Measurements from ENCODE around the gene EDNRA.
"Not testable (repeated sequence)": the region's sequence is repeated elsewhere in the genome, so short reads cannot be mapped to it uniquely, and the experiment has no call there.

EDNRA gene

GRCh38 chr4:147480891-147481576 is at the start of gene EDNRA:
TSS of gene EDNRA (plus strand) at chr4:147481097. CDS start at chr4:147485682, 4,585 bp downstream.
- H3K36me3 ChIP-seq (ENCODE audit: insufficient read depth, low read depth, low read length): no peaks in the 10 kb centered on the region
- H3K9ac ChIP-seq (ENCODE audit: low read depth, low read length): peak within 1 kb of the TSS; percentile 71
- H3K9me3 ChIP-seq (ENCODE audit: insufficient read depth, low read depth, low read length): no peaks in the 10 kb centered on the region
- peak within 1 kb of the TSS; percentile 85 for H3K4me3 ChIP-seq (ENCODE audit: low read length)
- H3K27ac ChIP-seq (ENCODE audit: low read length): no peak within 1 kb of the TSS
- H3K27me3 ChIP-seq (ENCODE audit: insufficient read depth, low read length): peaks cover 36% of the 10 kb centered on the region
- peaks cover 6% of the 10 kb centered on the region; the same call in 1 of the 2 replicates for H3K4me1 ChIP-seq (ENCODE audit: insufficient read depth, low read length)

- not testable (repeated sequence) for H3K9me3 ChIP-seq (ENCODE audit: insufficient read depth, low read depth, low read length); H3K27me3 ChIP-seq (ENCODE audit: insufficient read depth, low read length); H3K27ac ChIP-seq (ENCODE audit: low read length); H3K36me3 ChIP-seq (ENCODE audit: insufficient read depth, low read depth, low read length); H3K9ac ChIP-seq (ENCODE audit: low read depth, low read length); H3K4me3 ChIP-seq (ENCODE audit: low read length); H3K4me1 ChIP-seq (ENCODE audit: insufficient read depth, low read length)
Measured at GRCh38 chr4:147434370-147434769, 46.5 kb upstream of the EDNRA start.

- no peaks in the 10 kb centered on the region for H3K9me3 ChIP-seq (ENCODE audit: insufficient read depth, low read depth, low read length)
- no peaks in the 10 kb centered on the region for H3K4me1 ChIP-seq (ENCODE audit: insufficient read depth, low read length)
- H3K4me3 ChIP-seq (ENCODE audit: low read length): no peak overlapping the region
- H3K27ac ChIP-seq (ENCODE audit: low read length): no peak overlapping the region
- no peak overlapping the region for H3K9ac ChIP-seq (ENCODE audit: low read depth, low read length)
- no peaks in the 10 kb centered on the region for H3K36me3 ChIP-seq (ENCODE audit: insufficient read depth, low read depth, low read length)
- no peaks in the 10 kb centered on the region for H3K27me3 ChIP-seq (ENCODE audit: insufficient read depth, low read length)
Measured at GRCh38 chr4:147440442-147440841, 40.5 kb upstream of the EDNRA start.

GRCh38 chr4:147447786-147448185 is 33.1 kb upstream of the EDNRA start:
- H3K9me3 ChIP-seq (ENCODE audit: insufficient read depth, low read depth, low read length): no peaks in the 10 kb centered on the region
- no peak overlapping the region for H3K27ac ChIP-seq (ENCODE audit: low read length)
- no peaks in the 10 kb centered on the region for H3K4me1 ChIP-seq (ENCODE audit: insufficient read depth, low read length)
- H3K36me3 ChIP-seq (ENCODE audit: insufficient read depth, low read depth, low read length): no peaks in the 10 kb centered on the region
- no peak overlapping the region for H3K9ac ChIP-seq (ENCODE audit: low read depth, low read length)
- H3K4me3 ChIP-seq (ENCODE audit: low read length): no peak overlapping the region
- H3K27me3 ChIP-seq (ENCODE audit: insufficient read depth, low read length): no peaks in the 10 kb centered on the region

GRCh38 chr4:147453561-147454141 is 27.2 kb upstream of the EDNRA start:
- H3K9ac ChIP-seq (ENCODE audit: low read depth, low read length): no peak overlapping the region
- no peaks in the 10 kb centered on the region for H3K36me3 ChIP-seq (ENCODE audit: insufficient read depth, low read depth, low read length)
- H3K9me3 ChIP-seq (ENCODE audit: insufficient read depth, low read depth, low read length): no peaks in the 10 kb centered on the region
- no peaks in the 10 kb centered on the region for H3K27me3 ChIP-seq (ENCODE audit: insufficient read depth, low read length)
- H3K27ac ChIP-seq (ENCODE audit: low read length): no peak overlapping the region
- no peak overlapping the region for H3K4me3 ChIP-seq (ENCODE audit: low read length)
- H3K4me1 ChIP-seq (ENCODE audit: insufficient read depth, low read length): no peaks in the 10 kb centered on the region

GRCh38 chr4:147456706-147457105 is 24.2 kb upstream of the EDNRA start:
- no peaks in the 10 kb centered on the region for H3K27me3 ChIP-seq (ENCODE audit: insufficient read depth, low read length)

GRCh38 chr4:147461161-147461560 is 19.7 kb upstream of the EDNRA start:
- Histone ChIP-seq H3K36me3 (ENCODE audit: insufficient read depth, low read depth, low read length) (no peaks in the 10 kb centered on the region), H3K9ac (ENCODE audit: low read depth, low read length) (no peak overlapping the region), H3K4me1 (ENCODE audit: insufficient read depth, low read length) (no peaks in the 10 kb centered on the region), H3K27me3 (ENCODE audit: insufficient read depth, low read length) (no peaks in the 10 kb centered on the region), H3K27ac (ENCODE audit: low read length) (no peak overlapping the region), H3K4me3 (ENCODE audit: low read length) (no peak overlapping the region), H3K9me3 (ENCODE audit: insufficient read depth, low read depth, low read length) (peaks cover 6% of the 10 kb centered on the region; the same call in 1 of the 2 replicates)

More at GRCh38 chr4:147456706-147457105, 24.2 kb upstream of the EDNRA start:
- Histone ChIP-seq H3K27ac (ENCODE audit: low read length) (no peak overlapping the region), H3K4me1 (ENCODE audit: insufficient read depth, low read length) (no peaks in the 10 kb centered on the region), H3K9me3 (ENCODE audit: insufficient read depth, low read depth, low read length) (no peaks in the 10 kb centered on the region), H3K9ac (ENCODE audit: low read depth, low read length) (no peak overlapping the region), H3K36me3 (ENCODE audit: insufficient read depth, low read depth, low read length) (no peaks in the 10 kb centered on the region), H3K4me3 (ENCODE audit: low read length) (no peak overlapping the region)

GRCh38 chr4:147463065-147463464 is 17.8 kb upstream of the EDNRA start:
- Histone ChIP-seq H3K4me3 (ENCODE audit: low read length) (no peak overlapping the region), H3K27ac (ENCODE audit: low read length) (no peak overlapping the region), H3K4me1 (ENCODE audit: insufficient read depth, low read length) (no peaks in the 10 kb centered on the region), H3K9me3 (ENCODE audit: insufficient read depth, low read depth, low read length) (peaks cover 6% of the 10 kb centered on the region; the same call in 1 of the 2 replicates), H3K27me3 (ENCODE audit: insufficient read depth, low read length) (no peaks in the 10 kb centered on the region), H3K9ac (ENCODE audit: low read depth, low read length) (no peak overlapping the region), H3K36me3 (ENCODE audit: insufficient read depth, low read depth, low read length) (no peaks in the 10 kb centered on the region)

GRCh38 chr4:147465461-147465860 is 15.4 kb upstream of the EDNRA start:
- Histone ChIP-seq H3K4me1 (ENCODE audit: insufficient read depth, low read length) (no peaks in the 10 kb centered on the region), H3K4me3 (ENCODE audit: low read length) (no peak overlapping the region), H3K9ac (ENCODE audit: low read depth, low read length) (no peak overlapping the region), H3K36me3 (ENCODE audit: insufficient read depth, low read depth, low read length) (no peaks in the 10 kb centered on the region), H3K27ac (ENCODE audit: low read length) (no peak overlapping the region), H3K9me3 (ENCODE audit: insufficient read depth, low read depth, low read length) (peaks cover 6% of the 10 kb centered on the region; the same call in 1 of the 2 replicates), H3K27me3 (ENCODE audit: insufficient read depth, low read length) (no peaks in the 10 kb centered on the region)

- no peaks in the 10 kb centered on the region for H3K36me3 ChIP-seq (ENCODE audit: insufficient read depth, low read depth, low read length)
- no peak overlapping the region for H3K27ac ChIP-seq (ENCODE audit: low read length)
- H3K9me3 ChIP-seq (ENCODE audit: insufficient read depth, low read depth, low read length): peaks cover 8% of the 10 kb centered on the region; the same call in 1 of the 2 replicates
- H3K4me1 ChIP-seq (ENCODE audit: insufficient read depth, low read length): peaks cover 6% of the 10 kb centered on the region; the same call in 1 of the 2 replicates
- H3K4me3 ChIP-seq (ENCODE audit: low read length): no peak overlapping the region
- H3K27me3 ChIP-seq (ENCODE audit: insufficient read depth, low read length): peaks cover 31% of the 10 kb centered on the region
- no peak overlapping the region for H3K9ac ChIP-seq (ENCODE audit: low read depth, low read length)
Measured at GRCh38 chr4:147477439-147477838, 3.5 kb upstream of the EDNRA start.

- no peak overlapping the region for H3K4me3 ChIP-seq (ENCODE audit: low read length)
- no peak overlapping the region for H3K27ac ChIP-seq (ENCODE audit: low read length)
- H3K9ac ChIP-seq (ENCODE audit: low read depth, low read length): no peak overlapping the region
- H3K9me3 ChIP-seq (ENCODE audit: insufficient read depth, low read depth, low read length): no peaks in the 10 kb centered on the region
- H3K36me3 ChIP-seq (ENCODE audit: insufficient read depth, low read depth, low read length): no peaks in the 10 kb centered on the region
- H3K4me1 ChIP-seq (ENCODE audit: insufficient read depth, low read length): peaks cover 6% of the 10 kb centered on the region; the same call in 1 of the 2 replicates
- H3K27me3 ChIP-seq (ENCODE audit: insufficient read depth, low read length): peaks cover 36% of the 10 kb centered on the region
Measured at GRCh38 chr4:147479376-147479775, 1.5 kb upstream of the EDNRA start.

- no peaks in the 10 kb centered on the region for H3K36me3 ChIP-seq (ENCODE audit: insufficient read depth, low read depth, low read length)
- no peak overlapping the region for H3K9ac ChIP-seq (ENCODE audit: low read depth, low read length)
- no peak overlapping the region for H3K4me3 ChIP-seq (ENCODE audit: low read length)
- peaks cover 36% of the 10 kb centered on the region for H3K27me3 ChIP-seq (ENCODE audit: insufficient read depth, low read length)
- peaks cover 6% of the 10 kb centered on the region; the same call in 1 of the 2 replicates for H3K4me1 ChIP-seq (ENCODE audit: insufficient read depth, low read length)
- no peak overlapping the region for H3K27ac ChIP-seq (ENCODE audit: low read length)
- H3K9me3 ChIP-seq (ENCODE audit: insufficient read depth, low read depth, low read length): no peaks in the 10 kb centered on the region
Measured at GRCh38 chr4:147479786-147480185, 1.1 kb upstream of the EDNRA start.
